ENCODE results near the gene PAX6.

GRCh38 chr11:31817621-31818424 is 6.7 kb upstream of the PAX6 start:
- TF ChIP-seq GATA3 (IDR thresholded peaks at IDR 0.05; ENCODE audit: low read depth, low read length) (no peak), GATA2 (IDR thresholded peaks at IDR 0.05; ENCODE audit: low read depth, low read length) (no peak)
